Activated CD4-positive, CD25-positive, alpha-beta regulatory T cell treated with anti-CD3 and anti-CD28 coated beads, Interleukin-2, amount 50 U/mL, for 16 hours (primary cell): Measurements from ENCODE around the gene RAB26.

Source experiments
- DNase-seq: peaks from one replicate; pipeline ENCODE4 v3.0.0-alpha.2; 2020; ENCODE audit warnings: low read depth, low spot score

RAB26 gene

GRCh38 chr16:2178321-2179106 lies 30.1 kb downstream of the RAB26 start:
- no peak for DNase-seq

DNA sequence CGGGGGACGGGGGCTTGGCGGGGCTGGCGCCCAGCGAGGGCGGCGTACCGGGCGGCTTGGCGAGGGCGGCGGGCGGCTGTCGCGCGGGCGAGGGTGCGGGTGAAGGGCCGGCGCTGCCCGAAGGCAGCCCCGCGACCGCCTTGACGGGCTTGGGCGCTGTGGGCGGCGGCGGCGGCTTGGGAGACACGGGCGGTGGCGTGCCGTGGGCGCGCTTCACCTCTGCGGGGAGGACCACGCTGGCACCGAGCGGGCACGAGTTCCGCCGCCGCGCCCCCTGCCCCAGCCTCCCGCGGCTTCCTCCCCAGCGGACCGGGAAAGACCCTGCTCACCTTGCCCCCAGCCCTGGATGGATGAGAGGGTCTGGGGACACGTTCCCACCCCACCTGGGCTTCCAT lies 30.7 kb downstream of the RAB26 start:
- no peak for DNase-seq

DNA sequence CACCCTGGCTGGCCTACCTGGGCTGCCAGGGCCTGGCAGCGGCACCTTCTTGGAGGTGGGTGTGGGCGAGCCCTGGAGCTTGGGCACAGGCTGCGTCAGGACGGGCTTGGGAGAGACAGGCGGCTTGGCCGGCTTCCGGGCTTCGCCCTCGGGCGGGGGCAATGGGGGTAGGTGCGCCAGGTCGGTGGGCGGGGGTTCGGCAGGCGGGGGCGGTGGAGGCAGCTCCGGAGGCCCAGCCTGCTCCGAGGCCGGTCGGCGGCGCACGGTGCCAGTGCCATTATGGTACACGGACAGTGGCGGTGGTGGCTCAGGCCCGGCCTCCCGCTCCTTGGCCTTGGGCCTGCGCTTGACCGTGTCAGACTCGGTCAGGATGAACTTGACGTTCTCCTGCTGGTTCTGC lies 31.2 kb downstream of the RAB26 start:
- DNase-seq = no peak

GRCh38 chr16:2180461-2180860 lies 32.0 kb downstream of the RAB26 start:
- DNase-seq = no peak

- DNase-seq = no peak
These were observed 32.8 kb downstream of the RAB26 start for GRCh38 chr16:2180962-2181923.

DNA sequence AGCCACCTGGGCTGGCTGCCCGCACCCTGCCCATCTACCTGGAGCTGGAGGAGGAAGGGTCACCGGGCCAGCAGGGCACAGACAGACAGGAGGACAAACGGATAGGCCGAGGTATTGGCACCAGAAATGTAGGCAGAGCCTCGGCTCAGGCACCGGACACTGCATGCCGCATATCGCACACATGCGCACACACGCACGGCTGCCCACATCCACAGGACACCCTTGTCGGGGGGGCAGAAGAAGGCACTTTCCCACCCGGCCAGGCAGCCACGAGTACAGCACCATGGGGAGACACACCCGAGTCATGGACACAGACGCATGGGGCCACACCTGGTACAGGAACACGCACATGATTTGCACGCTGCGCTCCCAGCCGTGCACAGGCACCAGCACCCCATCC lies 33.5 kb downstream of the RAB26 start:
- DNase-seq = no peak

DNA sequence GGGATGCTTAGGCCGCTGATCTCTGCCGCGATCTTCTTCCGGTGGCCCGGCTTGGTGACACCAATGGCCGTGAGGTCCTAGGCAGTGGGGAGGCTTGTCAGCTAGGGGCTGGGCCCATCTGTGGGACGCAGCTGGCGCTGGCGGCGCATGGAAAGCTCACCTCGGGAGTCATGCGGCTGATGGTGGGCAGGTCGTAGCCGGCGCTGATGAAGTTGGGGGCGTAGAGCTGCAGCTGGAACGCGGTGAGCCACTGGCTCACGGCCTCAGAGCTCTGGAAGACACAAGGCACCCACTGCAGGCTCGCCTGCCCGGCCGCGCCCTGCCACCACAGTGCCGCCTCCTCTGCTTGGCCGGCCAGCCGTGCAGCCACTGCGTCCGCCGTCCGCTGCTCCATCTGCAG lies 35.2 kb downstream of the RAB26 start:
- no peak for DNase-seq

- DNase-seq = no peak
These were observed 35.9 kb downstream of the RAB26 start for GRCh38 chr16:2184346-2184745.

GRCh38 chr16:2184962-2185361 lies 36.5 kb downstream of the RAB26 start:
- DNase-seq = no peak

GRCh38 chr16:2186064-2186463 lies 37.6 kb downstream of the RAB26 start:
- no peak for DNase-seq

DNA sequence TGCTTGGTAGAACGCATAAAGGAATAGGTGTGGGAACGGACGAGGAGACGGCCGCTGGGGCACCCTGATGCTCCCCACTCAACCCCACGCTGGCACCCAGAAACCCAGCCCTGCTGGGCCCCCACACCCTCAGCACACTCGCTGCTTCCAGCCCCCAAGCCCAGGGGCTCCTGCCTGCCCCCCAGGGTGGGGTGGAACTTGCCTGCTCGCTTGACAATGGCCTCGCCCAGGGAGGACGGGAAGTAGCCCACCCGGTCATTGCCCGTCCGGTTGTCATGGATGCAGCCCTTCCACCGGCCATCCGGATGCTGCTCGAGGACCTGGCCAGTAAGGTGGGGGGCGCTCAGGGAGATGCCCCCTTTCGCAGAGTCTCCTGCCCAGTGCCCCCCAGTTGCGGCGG lies 38.1 kb downstream of the RAB26 start:
- no peak for DNase-seq

GRCh38 chr16:2187212-2187611 lies 38.8 kb downstream of the RAB26 start:
- DNase-seq = no peak

GRCh38 chr16:2188395-2188794 lies 40.0 kb downstream of the RAB26 start:
- no peak for DNase-seq

DNA sequence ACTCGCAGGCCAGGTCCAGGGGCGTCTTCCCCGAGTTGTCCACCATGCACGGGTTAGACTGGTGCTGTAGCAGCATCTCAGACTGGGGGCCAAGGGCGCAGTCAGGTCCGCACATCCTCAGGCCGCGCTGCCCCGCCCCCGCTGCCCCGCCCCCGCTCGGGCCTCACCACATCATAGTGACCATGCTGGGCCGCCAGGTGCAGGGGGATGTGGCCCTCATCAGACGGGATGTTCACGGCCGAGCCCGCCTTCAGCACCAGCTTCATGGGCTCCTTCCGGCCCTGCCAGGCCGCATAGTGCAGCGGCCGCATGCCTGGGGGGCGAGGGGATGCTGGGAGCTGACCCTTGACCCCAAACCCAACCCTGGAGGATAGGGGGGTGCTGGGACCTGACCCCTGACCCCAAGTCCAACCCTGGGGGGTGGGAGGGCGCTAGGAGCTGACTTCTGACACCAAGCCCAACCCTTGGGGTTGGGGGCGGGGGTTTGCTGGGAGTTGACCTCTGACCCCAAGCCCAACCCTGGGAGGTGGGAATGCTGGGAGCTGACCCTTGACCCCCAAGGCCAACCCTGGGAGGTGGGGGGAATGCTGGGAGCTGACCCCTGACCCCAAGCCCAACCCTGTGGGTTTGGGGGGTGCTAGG lies 40.9 kb downstream of the RAB26 start:
- no peak for DNase-seq

DNA sequence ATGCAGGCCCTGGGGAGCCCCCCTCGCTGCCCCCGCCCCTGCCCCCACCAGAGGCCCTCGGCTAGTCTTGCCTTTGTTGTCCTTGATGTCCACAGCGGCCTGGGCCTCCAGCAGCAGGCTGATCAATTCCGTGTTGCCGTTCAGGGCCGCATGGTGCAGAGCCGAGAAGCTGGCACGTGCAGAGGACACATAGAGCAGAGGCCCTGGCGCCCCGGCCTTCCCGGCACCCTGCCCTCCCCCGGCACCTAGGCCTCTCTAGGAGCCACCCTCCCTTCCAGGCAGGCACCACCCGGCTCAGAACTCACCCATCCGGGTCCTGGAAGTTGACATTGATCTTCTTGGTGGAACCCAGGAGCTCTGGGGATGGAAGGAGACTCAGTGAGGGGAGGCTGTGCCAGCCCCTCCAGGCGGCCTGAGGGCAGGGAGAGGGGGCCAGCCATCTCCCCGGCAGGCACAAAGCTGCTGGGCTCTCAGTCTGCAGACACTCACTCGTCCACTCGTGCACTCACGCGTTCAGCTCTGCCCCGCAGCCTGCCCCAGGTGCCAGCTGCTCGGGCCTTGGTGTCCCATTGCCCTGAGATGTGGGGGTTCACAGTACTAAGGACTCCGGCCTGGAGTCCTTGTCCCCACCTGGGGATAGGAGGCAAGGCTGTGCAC lies 41.7 kb downstream of the RAB26 start:
- no peak for DNase-seq

DNA sequence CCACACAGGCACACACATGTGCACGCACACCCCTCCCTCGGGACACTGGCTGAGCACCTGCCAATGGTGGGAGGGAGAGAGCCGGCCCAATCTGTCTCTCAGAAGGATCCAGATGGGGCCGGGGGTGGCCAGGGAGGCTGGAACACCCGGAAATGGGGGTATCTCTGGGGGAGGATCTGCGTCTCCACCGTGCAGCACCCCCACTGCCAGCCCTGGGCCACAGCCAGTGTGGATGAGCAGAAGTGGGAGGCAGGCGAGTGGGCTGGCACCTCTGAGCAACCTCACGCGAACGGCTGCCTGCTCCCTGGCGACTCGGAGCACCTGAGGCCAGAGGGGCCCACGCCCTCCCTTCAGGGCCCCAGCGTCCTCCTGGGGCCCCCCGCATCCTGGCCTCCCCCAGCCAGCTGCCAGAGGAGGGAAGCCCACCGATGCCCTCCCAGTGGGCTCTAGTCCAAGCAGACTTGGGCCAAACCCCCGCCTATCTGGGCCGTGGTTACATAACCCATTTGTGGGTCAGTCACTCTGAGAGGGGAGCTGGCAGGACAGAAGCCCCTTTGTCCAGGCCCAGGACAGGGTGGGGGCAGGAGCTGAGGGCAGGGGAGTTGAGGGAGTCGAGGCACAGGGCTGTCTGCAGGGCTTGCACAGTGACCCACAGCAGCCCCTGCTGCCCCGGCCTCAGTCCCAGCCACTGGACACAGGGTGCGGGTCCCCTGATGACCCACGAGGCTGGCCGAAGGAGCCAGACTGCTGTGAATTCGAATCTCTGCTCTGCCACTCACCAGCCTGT lies 42.4 kb downstream of the RAB26 start:
- DNase-seq = no peak

GRCh38 chr16:2191446-2191706 lies 43.0 kb downstream of the RAB26 start:
- DNase-seq = no peak

DNA sequence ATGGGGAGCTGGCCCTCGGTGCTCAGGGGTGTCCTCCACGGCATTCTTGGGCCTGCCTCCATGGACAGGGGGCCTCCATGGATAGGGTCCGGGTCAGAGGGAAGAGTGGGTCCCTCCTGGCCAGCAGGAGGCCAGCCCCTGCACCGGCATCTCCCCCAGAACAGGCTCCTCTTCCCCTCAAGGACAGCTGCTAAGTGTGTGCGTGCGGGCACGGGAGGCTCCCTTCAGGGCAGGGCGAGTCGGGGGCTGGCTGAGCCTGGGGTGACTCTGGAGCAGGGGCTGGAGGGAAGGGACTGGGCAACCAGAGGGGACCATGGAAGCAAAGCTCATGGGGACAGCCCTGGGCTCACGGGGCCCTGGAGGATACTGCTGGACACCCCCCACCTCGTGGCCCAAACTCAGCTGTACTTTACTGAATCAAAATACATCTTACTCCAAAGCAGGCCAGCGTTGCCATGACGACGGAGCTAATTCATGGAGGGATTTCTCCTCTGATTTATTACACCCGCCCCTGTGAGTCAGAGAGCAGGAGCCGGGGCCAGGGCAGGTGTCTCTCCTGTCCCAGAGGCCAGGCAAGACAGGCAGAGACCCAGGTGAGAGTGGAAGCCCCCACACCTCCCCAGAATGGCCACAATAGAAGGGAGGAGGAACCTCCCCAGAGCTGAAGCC lies 45.9 kb downstream of the RAB26 start:
- DNase-seq = no peak

- no peak for DNase-seq
These were observed 46.5 kb downstream of the RAB26 start for GRCh38 chr16:2194852-2195321.

DNA sequence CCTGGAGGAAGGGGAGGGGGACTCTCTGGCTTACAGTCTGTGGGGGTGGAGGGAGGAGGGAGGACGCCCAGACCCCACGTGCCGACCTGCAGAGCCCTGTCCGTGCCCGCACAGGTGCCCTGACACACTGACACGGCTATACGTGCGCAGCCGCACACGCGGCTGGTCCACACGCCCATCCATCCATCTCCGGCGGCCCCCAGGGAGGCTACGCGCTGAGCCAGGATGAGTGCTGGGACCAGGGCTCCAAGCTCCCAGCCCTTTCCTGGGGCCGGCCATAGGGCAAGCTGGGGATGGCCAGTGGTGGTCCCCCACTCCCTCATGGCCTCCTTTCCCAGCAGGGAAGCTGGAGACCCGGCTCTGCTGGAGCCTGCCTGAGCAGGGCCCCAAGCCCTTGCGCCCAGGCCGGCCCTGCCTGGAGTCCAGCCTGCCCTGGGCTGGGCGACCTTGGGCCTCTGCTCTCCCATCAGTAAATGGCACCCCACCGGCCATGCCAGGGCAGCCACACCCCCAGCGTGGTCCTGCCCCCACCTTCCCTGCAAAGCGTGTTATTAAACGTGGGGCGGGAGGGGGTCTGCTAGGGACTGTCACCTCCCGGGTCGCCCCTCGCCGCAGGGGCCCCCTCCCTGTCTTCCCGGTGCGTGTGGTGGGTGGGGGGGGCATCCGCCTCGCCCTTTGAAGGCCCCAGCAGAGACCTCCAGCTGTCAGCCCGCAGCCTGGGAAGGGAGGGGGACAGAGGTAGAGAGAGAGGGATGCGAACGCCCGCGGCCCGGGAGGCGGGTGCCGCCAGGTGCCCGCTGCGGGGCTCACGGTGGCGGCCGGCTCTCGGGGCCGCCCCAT lies 47.1 kb downstream of the RAB26 start:
- no peak for DNase-seq
